ENCODE data around the gene FATE1. TPM values are rescaled to one million over a fixed set of nuclear protein-coding genes. Genes with fewer than 3 reads are reported as not detected.

The FATE1 gene
- total RNA-seq, 2 experiments from 2014 or later = not detected

DNA sequence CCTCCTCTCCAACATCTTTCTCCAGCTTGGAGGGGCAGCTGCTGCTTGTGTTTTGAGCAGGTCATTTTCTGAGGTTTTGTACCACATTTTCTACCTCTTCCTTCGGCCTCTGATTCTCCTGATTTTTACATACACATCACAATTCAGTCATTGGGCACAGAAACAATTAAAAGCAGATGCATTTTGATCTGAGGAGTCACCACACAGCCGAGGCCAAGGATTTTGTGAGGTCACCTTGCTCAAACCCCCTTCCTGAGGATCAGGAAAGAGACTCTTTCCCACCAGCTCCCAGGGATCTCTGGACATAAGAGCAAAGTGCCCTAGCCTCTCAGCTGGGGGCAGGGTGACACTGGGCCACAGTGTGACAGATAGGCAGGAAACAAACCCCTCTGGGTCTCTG is 5.4 kb upstream of the FATE1 start:
- Mint-ChIP-seq H3K27me3 (peaks cover 2% of the 10 kb centered on the region), H3K36me3 (ENCODE audit: low read depth) (no peaks in the 10 kb centered on the region), H3K9me3 (ENCODE audit: low read depth) (no peaks in the 10 kb centered on the region), H3K4me3 (no peak overlapping the region), H3K27ac (no peak overlapping the region), H3K4me1 (no peaks in the 10 kb centered on the region)
- no peak for DNase-seq
- intact Hi-C loops (cut with DNase I, micrococcal nuclease) = no loop called here
- no peak for ATAC-seq
- ChIA-PET CTCF (interaction anchor here (0.6 kb wide), 1 partner anchor 647 kb away, joined by 5 read pairs; no protein-coding TSS in a partner anchor), POLR2A (no interaction called here)

DNA sequence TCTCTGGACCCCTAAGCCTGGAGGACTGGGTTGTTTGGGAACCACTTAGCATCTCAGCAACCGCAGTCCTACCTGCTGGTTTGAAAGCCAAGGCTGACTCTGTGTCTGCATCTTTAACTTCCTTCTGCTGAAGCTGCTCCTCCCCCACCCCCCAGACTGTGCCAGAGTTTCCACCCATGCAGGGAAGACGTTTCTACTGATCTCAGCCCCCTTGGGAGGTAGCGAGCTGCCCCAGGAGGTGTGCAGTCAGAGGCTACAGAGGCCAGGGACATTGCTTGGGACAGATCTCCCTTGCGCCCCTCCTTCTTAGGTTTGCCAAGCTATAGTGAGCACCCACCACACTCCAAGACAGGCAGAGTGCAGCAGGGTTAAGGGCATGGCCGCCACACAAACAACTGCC is 4.7 kb upstream of the FATE1 start:
- intact Hi-C loops (cut with DNase I, micrococcal nuclease) = no loop called here
- no peaks in the 10 kb centered on the region for H3K36me3 Mint-ChIP-seq (ENCODE audit: low read depth)
- ChIA-PET CTCF (interaction anchor here (1.5 kb wide), 1 partner anchor 8 kb away, joined by 3 read pairs; no protein-coding TSS in a partner anchor), POLR2A (no interaction called here)
- DNase-seq (no peak), ATAC-seq (no peak)
- H3K4me1 Mint-ChIP-seq = no peaks in the 10 kb centered on the region
- no peak overlapping the region for H3K4me3 Mint-ChIP-seq
- peaks cover 2% of the 10 kb centered on the region for H3K27me3 Mint-ChIP-seq
- no peaks in the 10 kb centered on the region for H3K9me3 Mint-ChIP-seq (ENCODE audit: low read depth)
- H3K27ac Mint-ChIP-seq = no peak overlapping the region

DNA sequence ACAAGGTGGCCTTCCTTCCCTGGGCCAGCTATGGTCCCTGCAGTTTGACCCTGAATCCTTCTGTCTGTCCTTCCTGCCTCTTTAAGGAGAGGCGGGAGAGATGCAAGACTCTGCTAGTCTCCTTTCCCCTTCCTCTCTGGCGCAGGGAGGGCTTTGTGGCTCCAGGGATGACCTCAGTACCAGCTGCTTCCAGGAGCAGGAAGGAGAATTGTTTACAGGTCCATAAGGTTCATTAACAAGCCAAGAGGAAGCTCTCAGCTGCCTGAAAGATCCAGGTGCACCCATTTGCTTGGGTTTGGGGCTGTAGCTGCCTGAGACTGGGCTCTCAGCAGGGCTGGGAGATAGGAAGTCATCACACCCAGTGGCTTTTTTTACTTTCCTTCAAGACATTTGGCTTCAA is 4.0 kb upstream of the FATE1 start:
- ChIA-PET POLR2A (no interaction called here), CTCF (interaction anchor here (1.5 kb wide), 1 partner anchor 9 kb away, joined by 3 read pairs; no protein-coding TSS in a partner anchor)
- DNase-seq (no peak), ATAC-seq (no peak)
- intact Hi-C loops (cut with DNase I, micrococcal nuclease) = no loop called here
- no peaks in the 10 kb centered on the region for H3K4me1 Mint-ChIP-seq
- no peaks in the 10 kb centered on the region for H3K9me3 Mint-ChIP-seq (ENCODE audit: low read depth)
- H3K36me3 Mint-ChIP-seq (ENCODE audit: low read depth) = no peaks in the 10 kb centered on the region
- H3K27ac Mint-ChIP-seq = no peak overlapping the region
- peaks cover 6% of the 10 kb centered on the region for H3K27me3 Mint-ChIP-seq
- no peak overlapping the region for H3K4me3 Mint-ChIP-seq

DNA sequence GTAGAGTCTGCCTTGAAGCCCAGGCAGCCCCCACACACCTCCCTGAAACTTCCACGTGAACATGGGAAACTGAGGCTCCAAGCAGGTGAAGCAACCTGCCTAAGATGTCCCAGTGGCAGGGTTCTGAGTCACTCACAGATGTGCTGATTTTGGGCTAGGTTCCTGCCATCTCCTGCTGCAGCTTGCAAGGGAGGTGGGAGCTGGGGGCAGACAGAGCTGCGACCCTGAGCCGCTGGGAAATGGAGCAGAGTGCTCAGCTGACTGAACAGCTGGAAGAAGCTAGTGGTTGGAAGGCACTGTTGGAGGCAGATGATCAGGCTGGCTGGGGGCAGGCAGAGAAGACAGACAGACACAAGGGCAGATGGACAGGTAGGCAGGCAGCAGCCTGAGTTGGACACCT is 3.6 kb upstream of the FATE1 start:
- Mint-ChIP-seq H3K36me3 (ENCODE audit: low read depth) (no peaks in the 10 kb centered on the region), H3K4me3 (no peak overlapping the region), H3K4me1 (no peaks in the 10 kb centered on the region), H3K27me3 (peaks cover 6% of the 10 kb centered on the region), H3K27ac (no peak overlapping the region), H3K9me3 (ENCODE audit: low read depth) (no peaks in the 10 kb centered on the region)
- intact Hi-C loops (cut with DNase I, micrococcal nuclease) = no loop called here
- POLR2A ChIA-PET = no interaction called here
- ATAC-seq (no peak), DNase-seq (no peak)
- CTCF ChIA-PET = interaction anchor here (0.7 to 1.5 kb wide), 2 partner anchors 9 to 108 kb away, joined by 3 read pairs; no protein-coding TSS in a partner anchor

DNA sequence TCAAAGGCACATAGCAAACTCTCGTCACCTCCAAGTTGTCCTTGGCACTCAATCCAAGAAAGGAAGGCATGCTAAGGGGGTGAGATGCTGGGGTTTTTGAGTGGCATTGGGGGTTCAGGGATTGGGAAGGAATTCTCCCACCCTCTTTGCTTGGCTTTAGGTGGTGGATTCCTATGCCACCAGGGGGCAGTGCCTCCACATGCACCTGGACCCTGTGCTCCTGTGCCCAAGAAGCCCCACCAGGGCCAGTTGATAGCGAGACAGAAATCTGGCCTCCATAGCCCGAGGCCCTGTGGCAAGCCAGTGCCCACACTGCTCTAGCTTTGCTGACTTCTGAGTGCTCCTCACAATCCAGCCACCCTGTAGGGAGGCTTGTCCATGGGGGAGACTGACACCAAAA is 2.0 kb upstream of the FATE1 start:
- peaks cover 6% of the 10 kb centered on the region for H3K27me3 Mint-ChIP-seq
- no peaks in the 10 kb centered on the region for H3K4me1 Mint-ChIP-seq
- peak; percentile 34 for DNase-seq
- ChIA-PET CTCF (no interaction called here), POLR2A (no interaction called here)
- ATAC-seq = no peak
- no peaks in the 10 kb centered on the region for H3K9me3 Mint-ChIP-seq (ENCODE audit: low read depth)
- intact Hi-C loops (cut with DNase I, micrococcal nuclease) = no loop called here
- no peak overlapping the region for H3K27ac Mint-ChIP-seq
- H3K36me3 Mint-ChIP-seq (ENCODE audit: low read depth) = no peaks in the 10 kb centered on the region
- no peak overlapping the region for H3K4me3 Mint-ChIP-seq

DNA sequence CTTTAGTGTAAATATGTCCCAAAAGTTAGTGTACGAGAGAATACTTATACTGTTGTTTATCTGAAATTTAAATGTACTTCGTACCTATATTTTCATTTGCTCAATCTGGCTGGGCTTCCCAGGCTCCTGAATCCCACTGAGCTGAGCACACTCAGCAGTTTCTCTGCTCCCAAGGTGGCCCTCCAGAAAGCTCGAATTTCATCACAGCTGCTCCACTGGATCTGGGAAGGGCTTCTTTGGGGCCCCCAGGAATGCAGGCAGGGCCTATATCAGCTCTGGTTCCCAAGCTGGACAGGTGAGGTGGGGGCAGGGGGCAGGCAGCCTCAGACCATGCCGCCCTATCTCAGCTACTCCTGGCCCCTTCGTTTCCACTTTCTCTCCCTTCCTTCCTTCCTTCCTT is 1.5 kb upstream of the FATE1 start:
- ChIA-PET POLR2A (no interaction called here), CTCF (no interaction called here)
- Mint-ChIP-seq H3K4me1 (no peaks in the 10 kb centered on the region), H3K4me3 (no peak overlapping the region), H3K9me3 (ENCODE audit: low read depth) (no peaks in the 10 kb centered on the region), H3K36me3 (ENCODE audit: low read depth) (no peaks in the 10 kb centered on the region), H3K27me3 (peaks cover 6% of the 10 kb centered on the region), H3K27ac (no peak overlapping the region)
- no peak for DNase-seq
- intact Hi-C loops (cut with DNase I, micrococcal nuclease) = no loop called here
- no peak for ATAC-seq

DNA sequence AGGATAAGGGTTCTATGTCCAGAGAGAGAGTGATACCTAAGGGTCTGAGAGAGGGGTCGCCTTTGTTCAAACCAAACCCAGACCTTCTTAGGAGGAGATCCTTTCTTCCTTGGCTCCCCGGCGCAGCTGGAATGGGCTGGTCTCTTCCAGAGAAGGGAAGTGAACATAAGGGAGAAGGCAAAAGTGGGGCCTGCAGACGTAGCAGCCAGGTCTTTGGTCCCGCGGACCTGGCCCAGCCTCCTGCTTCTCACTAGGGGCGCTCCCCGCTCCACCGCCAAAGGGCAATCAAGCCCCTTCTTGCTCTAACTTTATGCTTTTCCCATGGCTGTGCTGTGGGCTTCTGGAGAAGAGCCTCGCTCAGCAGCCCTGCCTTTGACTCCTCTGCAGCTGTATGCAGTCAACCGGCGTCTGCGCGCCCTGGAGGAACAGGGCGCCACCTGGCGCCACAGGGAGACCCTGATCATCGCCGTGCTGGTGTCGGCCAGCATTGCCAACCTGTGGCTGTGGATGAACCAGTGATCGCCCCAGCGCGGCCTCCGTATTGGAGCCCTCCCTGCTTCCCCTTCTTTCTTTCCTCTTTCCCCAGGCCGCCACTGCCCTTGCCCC is 6.5 kb downstream of the FATE1 start:
- ATAC-seq (no peak), DNase-seq (peak; percentile 19)
- H3K27ac Mint-ChIP-seq = no peak overlapping the region
- intact Hi-C loops (cut with DNase I, micrococcal nuclease) = no loop called here
- no peak overlapping the region for H3K4me3 Mint-ChIP-seq
- H3K4me1 Mint-ChIP-seq = no peaks in the 10 kb centered on the region
- CTCF ChIA-PET = no interaction called here
- H3K27me3 Mint-ChIP-seq = no peaks in the 10 kb centered on the region
- H3K36me3 Mint-ChIP-seq (ENCODE audit: low read depth) = no peaks in the 10 kb centered on the region
- POLR2A ChIA-PET = no interaction called here
- H3K9me3 Mint-ChIP-seq (ENCODE audit: low read depth) = no peaks in the 10 kb centered on the region

DNA sequence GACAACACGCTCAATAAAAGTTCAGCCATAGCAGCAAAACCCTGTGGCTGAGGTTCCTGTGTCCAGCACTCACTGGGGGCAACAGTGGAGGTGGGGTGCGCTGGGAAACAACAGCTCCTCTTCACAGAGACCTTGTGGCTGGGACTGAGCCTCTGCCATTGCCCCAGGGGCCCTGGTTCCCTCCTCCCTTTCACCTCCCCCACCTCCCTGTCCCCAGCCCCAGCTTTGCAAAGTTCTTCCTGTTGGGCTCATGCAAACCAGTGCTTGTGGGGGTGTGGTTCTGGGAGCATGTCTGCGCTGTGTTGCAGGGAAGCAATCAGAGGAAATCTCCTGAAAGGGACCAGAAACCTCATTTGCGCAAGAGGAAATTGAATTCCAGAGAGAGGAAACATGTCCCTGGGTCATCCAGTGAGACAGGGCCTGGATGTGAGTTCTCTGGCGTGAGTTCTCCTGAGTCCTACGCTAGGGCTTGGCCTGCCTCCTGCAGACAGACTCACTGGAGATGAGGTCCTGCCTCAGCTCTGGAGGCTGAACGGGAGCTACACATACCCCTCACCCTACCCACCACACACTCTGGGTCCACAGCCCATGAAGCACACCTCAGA is 7.4 kb downstream of the FATE1 start:
- intact Hi-C loops (cut with DNase I, micrococcal nuclease) = no loop called here
- no peaks in the 10 kb centered on the region for H3K9me3 Mint-ChIP-seq (ENCODE audit: low read depth)
- no peaks in the 10 kb centered on the region for H3K4me1 Mint-ChIP-seq
- DNase-seq = no peak
- no peak overlapping the region for H3K4me3 Mint-ChIP-seq
- ChIA-PET POLR2A (no interaction called here), CTCF (no interaction called here)
- no peak for ATAC-seq
- H3K36me3 Mint-ChIP-seq (ENCODE audit: low read depth) = no peaks in the 10 kb centered on the region
- no peak overlapping the region for H3K27ac Mint-ChIP-seq
- H3K27me3 Mint-ChIP-seq = no peaks in the 10 kb centered on the region

DNA sequence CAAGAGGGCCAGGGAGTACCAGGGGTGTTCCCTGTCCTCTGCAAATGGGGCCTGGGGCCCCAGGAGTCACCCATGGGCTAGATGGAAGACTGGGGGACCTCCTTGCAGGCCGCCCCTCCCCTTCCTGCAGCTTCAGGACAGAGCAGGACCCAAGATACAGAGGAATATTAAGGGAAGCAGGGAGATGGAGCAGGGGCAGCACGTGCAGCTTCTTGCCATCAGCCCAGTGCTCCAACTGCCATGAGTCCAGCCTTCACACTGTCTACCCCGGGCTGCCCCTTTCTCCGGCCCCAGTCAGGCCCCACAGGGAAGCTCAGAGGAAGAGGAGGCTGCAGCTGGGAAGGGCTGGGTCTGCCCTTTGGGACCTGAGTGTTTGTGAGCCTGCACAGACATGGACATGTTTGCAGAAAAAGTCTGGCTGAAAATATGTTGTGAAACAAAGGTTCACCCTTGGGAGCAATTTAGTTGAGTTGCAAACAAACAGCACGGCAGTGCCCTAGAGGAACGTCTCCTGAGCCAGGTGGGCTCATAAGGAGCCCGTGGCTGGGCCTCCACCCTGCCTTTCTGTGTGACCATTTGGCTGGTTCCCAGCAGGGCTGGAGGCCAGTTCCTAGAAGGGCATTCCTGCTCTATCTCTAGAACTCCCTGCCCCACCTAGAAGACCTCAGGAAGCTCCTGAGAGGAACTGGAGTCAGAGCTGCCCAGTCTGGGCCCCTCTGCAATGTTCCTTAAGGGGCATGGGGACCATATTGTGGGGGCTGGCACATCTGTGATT is 8.9 kb downstream of the FATE1 start:
- Mint-ChIP-seq H3K27ac (no peak overlapping the region), H3K27me3 (no peaks in the 10 kb centered on the region), H3K4me1 (no peaks in the 10 kb centered on the region), H3K36me3 (ENCODE audit: low read depth) (no peaks in the 10 kb centered on the region), H3K4me3 (no peak overlapping the region), H3K9me3 (ENCODE audit: low read depth) (no peaks in the 10 kb centered on the region)
- ATAC-seq = no peak
- no peak for DNase-seq
- POLR2A ChIA-PET = no interaction called here
- intact Hi-C loops (cut with DNase I, micrococcal nuclease) = no loop called here
- CTCF ChIA-PET = interaction anchor here (0.6 kb wide), 1 partner anchor 26 kb away, joined by 3 read pairs; no protein-coding TSS in a partner anchor

DNA sequence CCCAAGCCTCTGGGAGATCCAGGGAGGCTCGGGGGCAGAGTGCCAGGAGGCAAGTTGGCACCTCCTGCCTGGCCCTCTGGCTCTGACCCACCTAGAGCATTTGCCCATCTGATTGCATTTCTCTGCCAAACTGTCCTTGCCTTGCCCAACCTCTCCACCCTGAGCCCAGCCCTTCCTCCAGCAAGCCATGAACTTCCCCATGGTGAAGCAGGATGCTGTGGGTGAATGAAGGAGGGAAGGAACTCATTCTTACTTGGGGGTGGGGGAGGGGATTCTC is 9.4 kb downstream of the FATE1 start:
- Mint-ChIP-seq H3K27me3 (no peaks in the 10 kb centered on the region), H3K4me1 (no peaks in the 10 kb centered on the region), H3K4me3 (no peak overlapping the region), H3K36me3 (ENCODE audit: low read depth) (no peaks in the 10 kb centered on the region), H3K27ac (no peak overlapping the region), H3K9me3 (ENCODE audit: low read depth) (no peaks in the 10 kb centered on the region)
- POLR2A ChIA-PET = no interaction called here
- CTCF ChIA-PET = no interaction called here
- intact Hi-C loops (cut with DNase I, micrococcal nuclease) = no loop called here
- DNase-seq (no peak), ATAC-seq (no peak)

DNA sequence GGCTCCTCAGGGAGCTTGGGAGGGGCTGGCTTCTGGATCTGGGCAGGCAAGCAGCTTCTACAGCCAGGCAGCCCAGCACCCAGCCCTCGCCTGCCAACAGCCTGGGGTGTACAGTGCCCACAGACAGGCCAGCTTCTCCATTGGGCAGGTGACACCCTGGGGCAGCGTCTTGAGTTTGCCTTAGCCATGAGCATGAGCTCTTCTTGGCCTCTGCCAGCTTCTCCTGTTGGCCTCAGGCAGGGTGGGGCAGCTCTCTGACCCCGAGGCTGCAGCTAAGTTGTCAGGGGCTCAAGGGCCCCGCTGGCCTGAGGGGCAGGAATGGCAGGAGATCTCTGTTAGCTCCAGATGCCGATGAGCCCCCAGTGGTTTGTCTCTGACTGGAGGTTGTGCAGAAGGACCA is 10.9 kb downstream of the FATE1 start:
- ATAC-seq (no peak), DNase-seq (no peak)
- ChIA-PET POLR2A (no interaction called here), CTCF (no interaction called here)
- no peaks in the 10 kb centered on the region for H3K27me3 Mint-ChIP-seq
- no peaks in the 10 kb centered on the region for H3K9me3 Mint-ChIP-seq (ENCODE audit: low read depth)
- H3K36me3 Mint-ChIP-seq (ENCODE audit: low read depth) = no peaks in the 10 kb centered on the region
- no peaks in the 10 kb centered on the region for H3K4me1 Mint-ChIP-seq
- intact Hi-C loops (cut with DNase I, micrococcal nuclease) = no loop called here
- no peak overlapping the region for H3K4me3 Mint-ChIP-seq
- no peak overlapping the region for H3K27ac Mint-ChIP-seq

DNA sequence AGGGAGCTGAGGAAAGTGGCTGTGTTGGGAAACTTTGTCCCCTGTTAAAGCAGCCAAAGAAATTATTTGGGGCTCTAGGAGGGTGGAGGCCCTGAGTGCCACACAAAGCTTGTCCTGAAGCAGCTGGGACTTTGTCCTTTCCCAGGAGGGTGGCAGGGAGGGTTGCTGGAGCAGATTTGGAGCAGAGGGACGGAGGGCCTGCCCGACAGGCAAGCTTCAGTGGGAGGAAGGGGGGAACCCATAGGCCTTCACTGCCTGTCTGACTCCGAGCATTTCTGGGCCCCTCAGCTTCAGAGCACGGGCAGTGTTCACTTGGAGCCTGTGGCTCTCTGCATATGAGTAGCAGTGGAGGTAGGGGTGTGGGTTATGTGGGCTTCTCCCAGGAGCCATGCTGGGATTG is 11.5 kb downstream of the FATE1 start:
- CTCF ChIA-PET = no interaction called here
- no peaks in the 10 kb centered on the region for H3K27me3 Mint-ChIP-seq
- ATAC-seq = no peak
- POLR2A ChIA-PET = no interaction called here
- no peaks in the 10 kb centered on the region for H3K9me3 Mint-ChIP-seq (ENCODE audit: low read depth)
- no peaks in the 10 kb centered on the region for H3K36me3 Mint-ChIP-seq (ENCODE audit: low read depth)
- H3K4me3 Mint-ChIP-seq = no peak overlapping the region
- intact Hi-C loops (cut with DNase I, micrococcal nuclease) = no loop called here
- H3K4me1 Mint-ChIP-seq = no peaks in the 10 kb centered on the region
- no peak for DNase-seq
- no peak overlapping the region for H3K27ac Mint-ChIP-seq

Measured in activated CD4-positive, alpha-beta T cell treated with anti-CD3 and anti-CD28 coated beads for 36 hours (primary cell).